RPMI8226 (cell line): Measurements from ENCODE around the gene PROKR2.

ENCODE experiments used
- DNase-seq: peaks from one replicate; pipeline ENCODE4 v3.0.0-alpha.2; 2015

The PROKR2 gene

DNA sequence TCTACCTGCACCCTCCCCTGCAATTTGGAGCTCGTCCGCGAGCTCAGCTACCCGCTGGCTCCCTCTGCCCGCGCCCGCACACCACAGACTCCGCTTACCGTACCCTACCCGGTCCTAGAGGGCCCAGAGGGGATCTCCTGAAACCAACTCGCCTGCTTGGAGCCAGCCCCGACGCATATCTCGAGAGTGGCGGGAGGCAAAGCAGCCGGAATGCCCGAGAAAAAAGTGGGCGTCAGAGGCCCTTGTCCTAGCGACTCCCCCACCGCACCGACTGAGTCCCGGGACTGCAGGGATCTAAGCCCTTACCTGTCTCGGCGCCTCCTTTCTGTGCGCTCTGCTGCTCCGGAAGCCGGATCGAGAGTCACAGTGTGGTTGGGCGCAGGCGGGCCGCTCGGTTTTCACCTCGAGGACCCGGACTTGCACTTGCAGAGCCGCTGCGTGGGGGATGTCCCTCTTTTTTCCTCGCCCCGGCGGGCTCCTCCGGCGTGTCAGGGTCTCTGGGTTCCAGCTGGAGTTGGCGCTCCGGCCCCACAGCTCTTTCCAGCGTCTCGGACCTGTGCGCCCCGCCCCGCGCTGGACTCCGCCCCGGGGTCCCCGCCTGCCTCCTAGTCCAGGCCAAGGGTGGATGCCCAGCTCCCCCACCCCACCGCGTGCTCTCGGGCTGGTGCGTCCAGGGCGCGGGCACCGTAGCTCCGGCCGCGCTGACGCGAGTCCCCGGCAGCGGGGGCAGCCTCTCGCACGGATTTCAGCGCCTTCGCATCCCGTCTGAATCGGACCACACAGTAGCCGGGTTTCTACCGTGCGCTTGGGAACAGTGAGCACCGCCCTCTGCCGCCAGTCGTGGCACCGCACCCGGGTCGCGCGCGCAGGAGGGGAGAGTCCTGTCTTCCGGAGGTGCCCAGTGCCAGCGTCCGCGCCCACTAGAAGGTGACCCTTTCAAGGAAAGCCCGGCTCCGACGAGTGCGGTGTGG lies at the start of gene PROKR2:
Gene PROKR2 (minus strand): TSS at position 767 of the 971 bp plus-strand sequence. CDS start 2,585 bp downstream, outside the sequence.
- peak; percentile 9 for DNase-seq

DNA sequence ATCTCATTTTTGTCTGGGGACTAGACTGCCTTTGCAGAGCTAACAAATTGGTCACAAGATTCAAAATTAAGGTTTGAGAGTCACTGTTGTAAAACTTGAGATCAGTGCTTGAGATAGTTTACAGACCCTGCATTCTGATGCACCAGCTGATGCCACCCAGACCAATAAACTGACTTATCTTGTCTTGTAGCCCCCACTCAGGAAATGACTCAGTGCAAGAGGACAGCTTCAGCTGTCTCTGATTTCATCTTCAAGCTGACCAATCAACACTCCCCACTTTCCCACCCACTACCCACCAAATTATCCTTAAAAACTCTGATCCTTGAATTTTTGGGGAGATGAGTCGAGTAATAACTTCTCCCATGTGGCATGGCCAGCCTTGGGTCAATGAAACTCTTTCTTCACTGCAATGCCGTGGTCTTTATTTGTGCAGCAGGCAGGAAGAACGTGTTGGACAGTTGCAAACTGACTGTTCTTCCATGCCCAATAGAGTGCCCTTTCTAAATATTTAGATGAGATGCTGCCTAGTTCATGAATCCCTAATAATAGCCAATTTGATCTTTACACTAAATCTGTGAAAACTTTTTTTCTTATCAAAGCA lies 48.3 kb upstream of the PROKR2 start:
- DNase-seq, result no peak

DNA sequence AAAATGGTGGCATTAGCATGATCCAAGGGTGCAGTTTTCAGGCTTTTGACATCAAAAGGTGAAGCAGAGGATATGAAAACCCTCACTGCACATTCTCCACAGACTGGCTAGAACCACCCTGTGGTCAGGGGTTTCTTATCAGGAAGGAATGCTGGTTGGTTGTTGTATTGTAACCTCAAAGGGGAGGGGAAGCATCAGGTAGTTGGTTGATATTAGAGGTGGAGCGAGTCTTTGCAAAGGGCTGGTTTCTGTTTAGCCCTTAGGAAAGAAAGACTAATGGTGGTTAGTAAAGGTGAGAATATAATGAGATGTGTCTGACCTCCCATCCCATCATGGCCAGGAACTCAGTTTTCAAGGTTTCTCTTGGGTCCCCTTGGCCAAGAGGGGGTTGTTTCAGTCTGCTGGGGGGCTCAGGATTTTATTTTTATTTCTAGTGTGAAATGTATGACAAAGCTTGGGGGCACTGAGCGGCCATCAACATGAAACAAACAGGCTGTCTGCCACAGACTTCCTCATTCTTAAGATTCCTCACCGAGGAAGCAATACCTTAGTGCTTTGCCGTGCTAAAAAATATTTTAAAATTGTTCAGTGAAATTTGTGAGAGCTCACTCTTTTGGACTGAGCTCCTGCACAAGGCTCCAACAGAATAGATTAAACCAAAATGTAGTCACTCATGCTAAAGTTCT lies 47.5 kb upstream of the PROKR2 start:
- no peak for DNase-seq

DNA sequence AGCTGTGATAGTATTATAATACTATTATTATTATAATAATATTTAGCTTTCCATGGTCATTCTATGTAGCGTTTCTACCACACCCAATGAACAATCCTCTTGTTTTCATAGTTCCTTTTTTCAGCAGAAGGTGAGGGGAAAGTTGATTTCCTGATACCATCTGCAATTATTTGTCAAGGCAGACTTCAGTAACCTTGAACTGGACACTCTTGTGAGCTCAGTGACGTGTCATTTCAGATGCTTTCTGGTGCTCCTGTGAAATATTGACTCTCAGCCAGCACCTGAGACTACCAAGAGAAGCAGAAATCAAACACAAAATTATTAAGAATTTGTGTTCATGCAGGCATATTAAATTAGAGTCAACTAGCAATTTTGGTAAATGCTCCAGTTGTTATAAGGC lies 46.0 kb upstream of the PROKR2 start:
- no peak for DNase-seq

DNA sequence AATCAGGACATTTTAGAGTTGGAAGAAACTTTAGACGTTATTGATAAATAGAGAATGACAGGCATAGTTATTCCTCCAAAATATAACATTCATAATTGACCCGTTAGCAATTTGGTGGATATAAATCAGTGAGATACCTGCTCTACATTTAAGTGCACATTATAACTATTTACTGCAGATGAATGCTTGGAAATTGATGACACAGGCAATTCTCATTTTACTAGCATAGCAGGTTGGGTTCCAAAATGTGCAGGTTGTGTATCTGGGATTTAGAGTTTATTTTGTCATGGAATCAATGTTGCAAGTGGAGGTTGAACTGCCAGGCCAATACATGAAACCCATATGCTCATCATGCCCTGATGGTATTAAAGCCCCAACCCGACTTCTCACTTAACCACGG lies 44.4 kb upstream of the PROKR2 start:
- DNase-seq, result no peak

DNA sequence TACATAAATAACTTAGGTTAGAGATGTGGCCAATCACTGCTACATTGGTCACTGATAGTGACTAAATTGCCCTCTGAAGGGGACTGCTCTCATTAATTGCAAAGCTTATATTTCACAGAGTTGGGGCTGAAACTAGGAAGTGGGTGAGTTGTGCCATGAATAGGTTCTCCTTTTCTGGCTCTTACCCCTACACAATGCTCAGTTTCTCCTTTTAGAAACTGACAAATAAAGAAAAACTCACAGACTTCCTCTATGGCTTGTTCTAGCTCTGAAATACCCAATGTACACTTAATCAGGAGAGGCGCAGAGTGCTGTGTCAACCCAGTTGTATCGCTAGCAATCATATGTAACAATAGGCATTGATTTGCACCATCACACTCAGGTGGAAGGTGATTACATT lies 41.2 kb upstream of the PROKR2 start:
- no peak for DNase-seq

DNA sequence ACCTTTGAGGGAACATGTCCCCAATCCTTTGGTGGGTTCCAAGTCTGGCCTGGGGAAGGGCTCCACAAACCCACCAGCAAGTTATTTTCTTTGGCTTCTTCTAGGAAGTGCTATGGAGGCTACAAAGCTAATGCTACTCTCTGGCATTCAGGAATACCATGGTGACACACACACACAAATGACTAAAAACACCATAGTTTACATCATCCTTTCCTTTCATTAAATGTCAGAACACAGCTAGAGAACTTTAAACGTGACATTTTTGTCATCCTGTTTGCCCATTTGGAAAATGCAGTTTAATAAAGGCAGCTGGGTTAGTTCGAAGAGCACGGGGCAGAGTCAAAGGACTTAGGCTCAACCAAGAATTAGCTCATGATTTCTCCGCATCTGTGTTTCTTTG lies 40.2 kb upstream of the PROKR2 start:
- no peak for DNase-seq

DNA sequence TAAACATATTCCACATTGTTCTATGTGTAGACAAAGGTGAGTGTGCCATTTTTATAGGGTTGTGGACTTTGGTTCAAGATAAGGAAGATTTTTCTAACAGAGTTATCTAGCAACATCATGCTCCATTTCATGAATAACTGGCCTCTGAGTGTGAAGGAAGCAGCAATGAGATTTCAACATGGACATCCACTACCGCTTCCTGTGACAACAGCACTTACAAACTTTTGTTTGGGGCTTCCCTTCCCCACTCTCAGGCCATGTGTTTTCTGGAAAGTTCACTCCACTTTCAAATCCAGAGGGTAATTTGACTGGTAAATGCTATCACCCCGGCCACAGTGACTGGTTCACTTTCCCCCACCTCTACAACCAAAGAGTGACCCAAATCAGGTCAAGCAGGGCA lies 38.1 kb upstream of the PROKR2 start:
- DNase-seq, result no peak

DNA sequence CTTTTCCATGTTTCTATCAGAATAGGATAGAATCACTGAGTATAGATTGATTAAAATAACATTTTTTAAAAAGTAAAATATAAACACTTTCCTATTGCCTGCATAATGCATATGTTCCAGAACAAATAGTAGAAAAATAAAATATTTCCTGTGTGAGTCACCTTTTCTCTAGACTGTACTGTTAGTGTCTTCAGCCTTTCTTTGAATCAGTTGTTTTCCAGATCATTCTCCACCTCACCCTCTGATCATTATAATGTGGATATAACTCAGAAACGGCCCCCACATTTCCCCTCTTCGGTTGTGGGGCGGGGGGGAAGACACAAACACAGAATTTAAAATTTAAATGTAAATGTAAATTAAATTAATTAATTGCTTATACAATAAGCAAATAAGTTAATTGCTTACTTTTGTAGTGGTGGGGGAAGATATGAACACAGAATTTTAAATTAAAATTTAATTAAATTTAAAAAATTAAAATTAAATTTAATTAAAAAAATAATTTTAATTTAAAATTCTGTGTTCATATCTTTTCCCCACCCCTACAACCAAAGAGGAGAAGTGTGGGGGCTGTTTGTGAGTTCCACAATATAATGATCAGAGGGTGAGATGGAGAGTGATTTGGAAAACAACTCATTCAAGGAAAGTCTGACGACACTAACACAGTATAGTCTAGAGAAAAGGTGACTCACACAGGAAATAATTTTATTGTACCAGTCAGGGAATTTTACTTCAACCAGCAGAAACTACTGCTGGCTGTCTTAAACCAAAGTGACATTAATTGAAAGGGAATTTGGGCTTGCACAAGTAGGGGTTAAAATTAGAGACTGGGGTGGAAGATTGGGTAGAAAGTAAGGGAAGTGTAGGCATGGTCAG lies 37.1 kb upstream of the PROKR2 start:
- DNase-seq, result no peak

DNA sequence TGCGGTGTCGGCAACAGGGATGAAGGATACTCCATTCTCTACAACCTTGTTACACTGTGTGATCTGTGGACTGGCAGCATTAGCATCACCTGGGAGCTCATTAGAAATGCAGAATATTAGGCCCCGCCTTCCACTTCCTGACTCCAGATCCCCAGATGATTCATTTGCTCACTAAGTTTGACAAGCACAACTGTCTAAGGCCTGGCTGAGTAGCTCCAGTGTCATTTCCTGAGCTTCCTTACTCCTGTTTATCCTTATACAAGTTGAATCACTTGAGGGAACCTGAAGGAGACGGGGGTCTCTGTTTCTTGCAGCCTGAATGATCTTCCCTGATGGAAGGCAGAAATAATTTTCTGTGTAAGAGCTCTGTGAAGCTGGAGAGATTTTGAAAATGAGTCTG lies 32.7 kb upstream of the PROKR2 start:
- DNase-seq, result no peak

DNA sequence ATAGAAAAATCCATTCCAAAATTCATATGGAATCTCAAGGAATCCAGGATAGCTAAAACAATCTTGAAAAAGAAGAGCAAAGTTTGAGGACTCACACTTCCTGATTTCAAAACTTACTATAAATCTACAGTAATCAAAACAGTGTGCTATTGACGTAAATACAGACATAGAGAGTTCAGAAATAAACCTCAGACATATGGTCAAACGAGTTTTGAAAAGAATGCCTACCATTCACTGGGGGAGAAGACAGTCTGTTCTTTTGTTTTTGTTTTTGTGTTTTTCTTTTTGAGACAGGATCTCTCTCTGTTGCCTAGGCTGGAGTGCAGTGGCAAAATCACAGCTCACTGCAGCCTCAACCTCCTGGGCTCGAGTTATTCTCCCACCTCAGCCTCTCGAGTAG lies 25.3 kb upstream of the PROKR2 start:
- no peak for DNase-seq

DNA sequence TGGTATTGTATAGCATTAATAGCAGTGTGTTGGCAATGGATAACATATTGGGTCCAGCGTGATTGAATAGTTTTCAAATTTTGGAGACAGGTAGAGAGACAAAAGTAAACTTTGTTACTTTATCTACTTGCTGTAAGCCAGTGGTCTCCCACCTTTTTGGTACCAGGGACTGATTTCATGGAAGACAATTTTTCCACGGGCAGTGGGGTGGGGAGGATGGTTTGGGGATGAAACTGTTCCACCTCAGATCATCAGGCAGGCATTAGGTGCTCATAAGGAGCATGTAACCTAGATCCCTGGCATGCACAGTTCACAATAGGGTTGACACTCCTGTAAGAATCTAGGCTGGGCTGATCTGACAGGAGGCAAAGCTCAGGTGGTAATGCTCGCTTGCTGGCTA lies 14.6 kb upstream of the PROKR2 start:
- DNase-seq, result no peak

DNA sequence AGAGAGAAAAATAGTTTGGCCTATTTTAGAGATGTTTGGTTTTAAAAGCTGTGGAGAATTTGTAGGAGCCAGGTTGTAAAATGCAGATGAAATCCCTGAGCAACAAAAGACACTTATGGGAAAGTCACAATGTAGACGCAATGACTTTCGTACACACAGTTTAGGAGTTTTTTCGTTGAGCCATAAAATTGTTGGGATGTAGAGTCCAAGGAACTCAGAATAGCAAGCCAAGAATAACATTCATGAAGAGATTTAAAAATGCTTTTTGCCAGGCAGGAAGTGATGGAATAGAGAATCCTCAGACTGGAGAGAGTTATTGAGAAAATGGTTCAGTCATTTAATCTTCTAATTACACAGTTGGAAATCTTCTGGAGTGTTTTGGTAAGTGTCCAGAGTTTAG lies 11.5 kb upstream of the PROKR2 start:
- DNase-seq, result no peak

DNA sequence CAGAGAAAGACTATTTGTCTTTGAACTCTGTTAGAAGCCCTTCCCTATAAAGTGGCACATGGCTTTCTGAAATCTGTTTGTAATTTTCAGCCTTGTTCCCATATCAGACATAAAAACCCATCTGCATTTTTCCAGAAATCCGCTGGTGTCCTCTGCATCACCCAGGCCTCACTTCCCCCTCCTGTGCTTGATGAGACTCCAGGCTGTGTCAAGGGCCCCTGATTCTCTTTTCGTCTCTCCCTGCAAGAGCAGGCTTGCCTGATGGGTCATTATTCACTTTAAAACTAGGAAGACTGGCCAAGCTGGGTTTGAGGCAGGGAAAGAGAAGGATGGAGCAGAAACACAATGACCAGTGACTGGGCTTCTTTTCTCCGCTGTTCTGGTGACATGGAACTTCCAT lies 10.6 kb upstream of the PROKR2 start:
- no peak for DNase-seq

DNA sequence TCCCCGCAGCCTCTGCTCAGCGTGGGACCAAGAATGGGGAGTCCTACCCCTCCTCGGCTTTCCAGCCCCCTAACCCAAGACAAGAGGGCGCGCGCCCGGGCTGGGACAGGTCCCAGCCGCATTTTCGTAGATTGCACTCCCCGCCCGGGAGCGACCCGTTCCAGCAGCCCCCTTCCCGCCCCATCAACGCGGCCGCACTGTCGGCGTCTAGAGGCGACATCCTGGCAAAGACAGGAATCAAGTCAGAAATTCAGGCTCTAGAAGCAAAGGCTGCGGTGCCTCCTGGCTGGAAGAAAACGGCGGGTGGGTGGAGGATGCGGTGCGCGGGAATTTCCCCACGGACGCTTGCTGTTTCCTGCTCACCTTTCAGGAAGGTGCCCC lies 957 bp downstream of the PROKR2 start:
- DNase-seq, result no peak

DNA sequence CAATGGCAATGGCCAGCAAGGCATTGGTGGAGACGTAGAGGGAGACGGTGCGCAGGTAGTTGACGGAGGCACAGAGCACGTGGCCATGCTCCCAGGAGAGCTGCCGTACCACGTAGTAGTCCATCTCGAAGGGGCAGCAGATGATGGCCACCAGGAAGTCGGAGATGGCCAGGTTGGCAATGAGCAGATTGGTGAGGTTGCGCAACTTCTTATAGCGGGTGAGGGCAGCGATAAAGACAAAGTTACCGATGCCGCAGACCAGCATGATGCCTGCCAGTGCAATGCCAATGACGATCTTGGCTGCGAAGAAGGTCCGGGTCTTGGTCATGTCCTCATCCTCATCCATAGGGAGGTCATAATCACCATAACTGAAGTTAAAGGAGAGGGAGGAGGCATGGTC lies 2.8 kb downstream of the PROKR2 start:
- no peak for DNase-seq

DNA sequence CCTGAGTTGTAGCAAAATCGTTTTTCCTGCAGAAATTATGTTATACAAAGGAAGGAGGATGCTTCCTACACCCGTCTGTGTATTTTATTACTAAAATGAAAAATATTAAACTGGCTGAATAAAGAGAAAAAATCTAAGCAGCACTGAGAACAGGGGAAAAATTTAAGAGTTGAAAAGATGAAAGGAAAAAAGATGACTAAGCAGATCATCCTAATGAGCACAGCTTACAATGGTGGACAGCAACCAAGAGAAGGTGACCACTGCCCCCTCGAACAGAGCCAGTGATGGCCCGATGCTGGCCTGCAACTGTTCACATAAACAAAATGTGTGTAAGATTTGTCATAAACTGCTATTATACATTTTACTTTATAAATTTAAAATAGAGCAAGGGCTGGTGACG lies 4.2 kb downstream of the PROKR2 start:
- DNase-seq, result no peak

DNA sequence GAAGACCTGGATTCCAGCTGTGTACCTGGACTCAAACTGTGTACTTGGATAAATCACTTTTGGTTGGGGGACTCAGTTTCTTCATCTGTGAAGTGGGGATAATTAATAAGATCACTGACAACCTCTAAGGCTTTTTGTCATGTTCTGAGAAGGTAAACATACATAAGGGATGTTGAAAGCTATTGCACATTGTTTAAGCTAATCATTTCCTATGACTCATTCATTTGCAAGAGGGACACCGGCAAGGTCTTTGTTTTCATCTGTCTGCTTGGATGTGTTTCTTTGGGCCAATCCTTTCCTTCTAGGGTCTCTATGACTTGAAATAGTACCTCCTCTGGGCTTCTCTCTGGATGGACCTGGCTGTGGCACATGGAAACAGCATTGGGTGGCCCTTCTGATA lies 6.8 kb downstream of the PROKR2 start:
- no peak for DNase-seq

DNA sequence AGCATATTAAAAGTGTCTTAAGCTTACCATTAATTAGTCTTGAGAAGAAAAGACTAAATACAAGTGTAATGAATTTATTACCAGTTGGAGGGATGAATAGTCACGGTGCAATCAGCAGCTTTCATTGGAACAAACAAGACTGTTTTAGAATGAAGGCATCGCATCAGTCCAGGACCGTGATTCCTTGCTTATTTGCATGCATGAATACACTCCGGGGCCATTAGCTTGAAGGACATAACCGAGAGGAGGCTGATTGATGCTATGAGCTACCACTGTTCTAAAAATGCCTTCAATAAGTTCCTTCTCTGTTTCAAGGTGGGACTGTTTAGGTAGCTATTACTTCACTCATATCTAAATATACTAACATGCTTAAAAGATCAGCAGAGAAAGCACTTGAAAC lies 17.9 kb downstream of the PROKR2 start:
- no peak for DNase-seq

DNA sequence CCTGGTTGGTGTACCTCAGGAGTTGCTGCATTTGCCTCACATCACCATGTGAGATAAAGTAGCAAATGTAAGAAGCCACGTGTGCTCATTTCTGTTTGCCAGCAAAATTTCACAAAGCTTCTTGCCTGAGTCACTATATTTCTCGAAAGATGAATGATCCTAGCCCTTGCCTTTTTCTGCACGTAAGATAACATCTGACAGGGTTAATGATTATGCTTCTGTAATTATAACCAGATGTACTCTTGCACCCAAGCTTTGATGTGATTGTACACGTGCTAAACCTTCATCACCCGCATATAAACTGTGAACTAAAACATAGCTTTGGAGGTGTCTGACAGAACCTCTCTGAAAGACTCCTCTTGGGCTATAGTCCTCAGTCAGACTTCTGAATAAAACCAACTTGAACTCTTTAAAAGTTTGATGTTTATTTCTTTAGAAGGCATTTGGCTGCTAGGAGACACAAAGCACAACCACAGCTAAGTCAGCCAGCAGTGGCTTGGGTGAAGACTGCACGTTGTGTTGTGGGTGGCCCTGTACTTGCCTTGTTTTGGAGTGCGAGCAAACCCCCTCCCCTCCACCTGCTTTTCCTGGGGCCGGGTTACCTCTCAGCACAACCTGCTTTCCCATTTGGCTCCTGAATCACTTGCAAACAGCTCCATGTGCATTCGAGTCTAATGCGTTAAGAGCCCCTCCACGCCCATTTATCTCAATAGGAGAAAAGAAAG lies 19.3 kb downstream of the PROKR2 start:
- no peak for DNase-seq

DNA sequence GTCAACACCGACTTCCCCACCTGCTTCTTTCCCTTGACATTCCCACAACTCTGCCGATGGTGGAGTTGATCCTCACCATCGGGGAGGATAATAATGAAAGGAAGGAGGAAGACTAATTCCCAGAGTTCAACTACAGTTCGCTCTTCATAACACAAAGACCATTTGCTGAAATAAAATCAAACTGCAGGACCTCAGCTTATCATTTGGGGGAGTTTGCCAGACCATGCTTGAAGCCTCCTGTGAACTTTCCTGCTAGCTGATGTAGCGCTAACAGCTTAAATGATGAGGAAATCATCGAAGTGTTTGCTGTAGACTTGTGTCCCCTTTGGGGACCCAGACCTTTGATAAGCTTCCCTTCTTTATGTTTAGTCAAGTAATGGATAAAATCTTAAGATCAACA lies 26.2 kb downstream of the PROKR2 start:
- no peak for DNase-seq

DNA sequence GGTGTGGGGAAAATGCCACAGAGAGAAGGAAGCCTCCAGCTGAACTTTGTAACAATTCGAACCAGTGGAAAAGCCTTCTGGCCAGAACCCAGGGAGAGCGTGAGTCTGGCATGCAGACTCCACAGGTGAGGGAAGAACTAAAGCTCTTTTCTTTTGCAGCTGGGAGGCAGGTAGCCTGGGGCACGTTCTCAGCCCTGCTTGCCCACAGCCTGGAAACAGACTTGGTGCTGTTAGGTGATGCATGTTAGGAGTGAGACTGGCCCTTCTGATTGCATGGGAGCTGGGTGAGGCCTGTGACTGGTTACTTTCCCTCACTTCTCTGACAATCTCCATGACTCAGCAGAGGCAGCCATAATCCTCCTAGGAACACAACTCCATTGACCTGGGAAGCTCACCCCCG lies 34.2 kb downstream of the PROKR2 start:
- no peak for DNase-seq
